HepG2 (cell line): ENCODE measurements around the gene ME2. TPM values are rescaled to one million over a fixed set of nuclear protein-coding genes. Genes with fewer than 3 reads are reported as not detected.

Source experiments
- CSRNP2 ChIP-seq: sonication (generic); formaldehyde crosslinking; conservative IDR thresholded peaks from 2 replicates; pipeline ENCODE4 v1.8.0; 2022; ENCODE audit warnings: low read depth, missing genetic modification reagents
- NCOR1 ChIP-seq: fragments of 200-600 bp; sonication (generic); IDR thresholded peaks from 2 replicates; pipeline ENCODE4 v1.7.0; 2017; ENCODE audit warnings: antibody characterized with exemption, low read length, borderline replicate concordance
- PAX8 ChIP-seq: sonication (generic); formaldehyde crosslinking; IDR thresholded peaks from 2 replicates; pipeline ENCODE4 v1.8.0; 2022; ENCODE audit warnings: mild to moderate bottlenecking, missing genetic modification reagents, borderline replicate concordance
- POLR2AphosphoS2 ChIP-seq: IDR thresholded peaks from 2 replicates; pipeline ENCODE4 v1.6.1; 2011; ENCODE audit warnings: low read depth, low read length, improper control_type of control experiment
- SOX6 ChIP-seq, 2 experiments: fragments of 450-650 bp in 1 of 2; sonication (generic) in 1 of 2; formaldehyde crosslinking in 1 of 2; IDR thresholded peaks; 2 replicates each; pipeline versions ENCODE4 v1.4.0 to v1.6.1; 2017 to 2020; ENCODE audit warnings: antibody characterized with exemption in 1 of 2, mild to moderate bottlenecking in 1 of 2, missing genetic modification reagents in 1 of 2
- TBX3 ChIP-seq: fragments of 450-650 bp; IDR thresholded peaks from 2 replicates; pipeline ENCODE4 v1.6.1; 2017; ENCODE audit warnings: antibody characterized with exemption, mild to moderate bottlenecking, inconsistent platforms, borderline replicate concordance
- THAP9 ChIP-seq: sonication (generic); formaldehyde crosslinking; IDR thresholded peaks from 2 replicates; pipeline ENCODE4; 2020; ENCODE audit warnings: missing genetic modification reagents, mild to moderate bottlenecking, borderline replicate concordance
- ZBTB4 ChIP-seq: sonication (generic); formaldehyde crosslinking; IDR thresholded peaks from 2 replicates; pipeline ENCODE4 v1.4.0; 2020; ENCODE audit warnings: missing genetic modification reagents, mild to moderate bottlenecking, borderline replicate concordance
- ZKSCAN1 ChIP-seq: fragments of 150-350 bp; IDR thresholded peaks from 2 replicates; pipeline ENCODE4 v1.6.1; 2014; ENCODE audit warnings: low read length
- ZNF256 ChIP-seq: sonication (generic); formaldehyde crosslinking; conservative IDR thresholded peaks from 2 replicates; pipeline ENCODE4 v1.4.0; 2020; ENCODE audit warnings: missing genetic modification reagents
- ZNF460 ChIP-seq: sonication (generic); formaldehyde crosslinking; IDR thresholded peaks from 2 replicates; pipeline ENCODE4 v1.5.1; 2020; ENCODE audit warnings: missing genetic modification reagents, mild to moderate bottlenecking, borderline replicate concordance
- ZNF577 ChIP-seq: sonication (generic); formaldehyde crosslinking; IDR thresholded peaks from 2 replicates; pipeline ENCODE4 v1.4.0; 2020; ENCODE audit warnings: mild to moderate bottlenecking, low read depth, missing genetic modification reagents, borderline replicate concordance
- ZNF687 ChIP-seq: sonication (generic); formaldehyde crosslinking; IDR thresholded peaks from 2 replicates; pipeline ENCODE4 v1.5.1; 2020; ENCODE audit warnings: mild to moderate bottlenecking, missing genetic modification reagents, moderate library complexity
- ZNF777 ChIP-seq: sonication (generic); formaldehyde crosslinking; IDR thresholded peaks from 2 replicates; pipeline ENCODE4 v1.4.0; 2020; ENCODE audit warnings: missing genetic modification reagents
- polyA plus RNA-seq, 8 experiments: library from polyadenylated mRNA; depleted of rRNA in 3 of 8; stranded (reverse) in 7 of 8; unstranded in 1 of 8; fragments of >200 nt; fragmentation: Illumina TruSeq in 4 of 8; extraction: Trizol in 4 of 8; gene quantifications; 2 replicates each; pipeline versions ENCODE4 v1.2.1 to v1.2.3, GENCODE V29; 2011 to 2016; ENCODE audit warnings: low read depth in 4 of 8, missing spikeins in 1 of 8, mixed read lengths in 1 of 8; ENCODE audit not compliant: insufficient read depth in 1 of 8
- total RNA-seq, 5 experiments: library from RNA; depleted of rRNA; stranded (reverse); fragments of >200 nt; fragmentation: Illumina TruSeq; extraction: Trizol; gene quantifications; 2 replicates each; pipeline ENCODE4 v1.2.3, GENCODE V29; 2016; ENCODE audit warnings: low read depth in 1 of 5

ME2 gene
- total and polyA plus RNA-seq, 2 of the 13 experiments (the other 11 are each of a cell fraction or from before 2014, with no cell fraction given): 17.3 to 20.6 TPM

- TF ChIP-seq CSRNP2 (CRISPR knock-in tag) (no peak), ZKSCAN1 (no peak), ZNF256 (CRISPR knock-in tag) (0 out of 2 replicates have a peak, but pooled peaks have one; percentile 64), THAP9 (no peak), ZNF687 (CRISPR knock-in tag) (peak; percentile 4; the same call in 1 of the 2 replicates), PAX8 (CRISPR knock-in tag) (0 out of 2 replicates have a peak, but pooled peaks have one; percentile 58), ZNF577 (CRISPR knock-in tag) (no peak), NCOR1 (no peak), SOX6 (IDR thresholded peaks at IDR 0.05) (no peak), SOX6 (CRISPR knock-in tag; IDR thresholded peaks at IDR 0.05) (no peak), ZBTB4 (CRISPR knock-in tag) (no peak), ZNF460 (CRISPR knock-in tag) (no peak), POLR2AphosphoS2 (no peak), ZNF777 (CRISPR knock-in tag) (peak; percentile 9; the same call in 1 of the 2 replicates), TBX3 (no peak)
Observed at GRCh38 chr18:50879302-50880118, 592 bp downstream of the ME2 start (continued).
